Endometrial microvascular endothelial cells (primary cell): ENCODE measurements around the gene MYO5A. TPM values are rescaled to one million over a fixed set of nuclear protein-coding genes. Genes with fewer than 3 reads are reported as not detected.
"Not testable (repeated sequence)": the region's sequence is repeated elsewhere in the genome, so short reads cannot be mapped to it uniquely, and the experiment has no call there.

Experiments used
- in situ Hi-C: cut with HindIII; loops from 2 replicates; pipeline ENCODE4 v1.10.0; 2017; ENCODE audit warnings: low sequenced_read_pairs, low pct_unique_long_range_greater_than_20kb; ENCODE audit errors: inconsistent ontology term
- total RNA-seq: library from RNA; depleted of rRNA; stranded (reverse); fragments of >200 nt; gene quantifications from one replicate; pipeline ENCODE4 v1.2.3, GENCODE V29; 2015; ENCODE audit errors: inconsistent ontology term

Gene MYO5A
- total RNA-seq, 1 donor from 2014 or later = 75.4 TPM

DNA sequence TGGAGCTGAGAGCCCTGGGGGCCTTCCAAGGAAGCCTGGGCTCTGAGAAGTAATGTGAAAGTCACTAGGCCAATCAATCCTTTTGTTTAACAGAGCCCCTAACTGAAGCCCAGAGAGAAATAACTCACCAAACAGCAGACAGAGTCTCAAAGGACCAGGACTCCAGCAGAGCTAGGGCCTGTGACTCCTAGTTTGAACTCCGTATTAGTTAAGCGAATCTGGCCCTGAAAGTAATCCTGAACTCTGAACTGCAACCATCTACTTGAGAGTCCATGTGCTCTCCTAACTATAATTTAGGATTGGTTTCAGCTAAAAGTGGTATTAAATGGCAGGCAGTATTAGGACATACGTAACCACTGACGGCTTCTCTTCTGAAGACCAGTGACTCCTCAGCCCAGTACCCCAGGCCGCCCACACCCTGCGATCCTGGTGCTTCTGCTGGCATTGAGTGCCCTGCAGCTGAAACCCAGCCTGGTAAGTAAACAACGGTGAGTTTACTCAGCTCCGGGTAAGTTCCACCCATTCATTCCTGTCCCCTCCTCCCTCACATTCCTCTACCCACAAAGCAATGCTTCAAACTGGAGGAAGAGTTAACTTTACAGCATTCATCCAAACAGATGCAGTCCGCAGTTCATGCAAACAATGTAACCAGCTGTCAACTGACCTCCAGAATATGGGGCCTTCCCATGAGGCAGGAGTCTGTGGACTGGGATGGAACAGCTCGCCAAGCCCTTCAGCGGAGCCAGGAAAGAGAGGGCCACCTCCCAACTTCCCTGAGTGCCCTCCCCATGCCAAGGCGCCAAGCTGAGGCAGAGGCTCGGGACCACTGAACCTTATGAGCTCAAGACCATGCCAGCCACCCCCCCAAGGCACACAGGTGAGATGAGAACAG is 240.4 kb downstream of the MYO5A start:
- in situ Hi-C loops = no loop called here

DNA sequence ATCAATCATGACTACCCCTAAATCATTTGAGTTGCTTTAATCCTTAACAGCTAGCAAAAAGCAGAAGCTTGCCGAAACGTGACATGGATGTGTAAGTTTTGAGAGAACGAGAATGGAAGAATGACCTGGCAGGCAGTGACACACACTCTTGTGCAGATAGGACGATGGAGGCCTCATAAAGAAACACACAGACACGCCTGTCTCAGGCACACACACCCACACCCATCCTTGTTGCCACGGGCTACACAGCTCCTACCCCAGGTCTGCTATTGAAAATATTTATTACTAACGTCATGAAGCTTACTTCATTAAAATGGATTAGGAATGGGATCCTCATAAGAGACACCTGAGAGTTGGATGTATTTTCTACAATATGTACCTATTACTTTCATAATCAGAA is 241.6 kb downstream of the MYO5A start:
- in situ Hi-C loops = no loop called here

DNA sequence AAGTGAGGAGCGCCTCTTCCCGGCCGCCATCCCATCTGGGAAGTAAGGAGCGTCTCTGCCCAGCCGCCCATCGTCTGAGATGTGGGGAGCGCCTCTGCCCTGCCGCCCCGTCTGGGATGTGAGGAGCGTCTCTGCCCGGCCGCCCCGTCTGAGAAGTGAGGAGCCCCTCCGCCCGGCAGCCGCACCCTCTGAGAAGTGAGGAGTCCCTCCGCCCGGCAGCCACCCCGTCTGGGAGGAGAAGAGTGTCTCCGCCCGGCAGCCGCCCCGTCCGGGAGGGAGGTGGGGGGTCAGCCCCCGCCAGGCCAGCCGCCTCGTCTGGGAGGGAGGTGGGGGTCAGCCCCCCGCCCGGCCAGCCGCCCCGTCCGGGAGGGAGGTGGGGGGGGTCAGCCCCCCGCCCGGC is 242.7 kb downstream of the MYO5A start:
- in situ Hi-C loops = not testable (repeated sequence)

GRCh38 chr15:52284164-52284563 is 244.5 kb downstream of the MYO5A start:
- in situ Hi-C loops = no loop called here

- in situ Hi-C loops = no loop called here
Measured at GRCh38 chr15:52283281-52283680, 245.4 kb downstream of the MYO5A start.

- in situ Hi-C loops = no loop called here
Measured at GRCh38 chr15:52282418-52282817, 246.3 kb downstream of the MYO5A start.

DNA sequence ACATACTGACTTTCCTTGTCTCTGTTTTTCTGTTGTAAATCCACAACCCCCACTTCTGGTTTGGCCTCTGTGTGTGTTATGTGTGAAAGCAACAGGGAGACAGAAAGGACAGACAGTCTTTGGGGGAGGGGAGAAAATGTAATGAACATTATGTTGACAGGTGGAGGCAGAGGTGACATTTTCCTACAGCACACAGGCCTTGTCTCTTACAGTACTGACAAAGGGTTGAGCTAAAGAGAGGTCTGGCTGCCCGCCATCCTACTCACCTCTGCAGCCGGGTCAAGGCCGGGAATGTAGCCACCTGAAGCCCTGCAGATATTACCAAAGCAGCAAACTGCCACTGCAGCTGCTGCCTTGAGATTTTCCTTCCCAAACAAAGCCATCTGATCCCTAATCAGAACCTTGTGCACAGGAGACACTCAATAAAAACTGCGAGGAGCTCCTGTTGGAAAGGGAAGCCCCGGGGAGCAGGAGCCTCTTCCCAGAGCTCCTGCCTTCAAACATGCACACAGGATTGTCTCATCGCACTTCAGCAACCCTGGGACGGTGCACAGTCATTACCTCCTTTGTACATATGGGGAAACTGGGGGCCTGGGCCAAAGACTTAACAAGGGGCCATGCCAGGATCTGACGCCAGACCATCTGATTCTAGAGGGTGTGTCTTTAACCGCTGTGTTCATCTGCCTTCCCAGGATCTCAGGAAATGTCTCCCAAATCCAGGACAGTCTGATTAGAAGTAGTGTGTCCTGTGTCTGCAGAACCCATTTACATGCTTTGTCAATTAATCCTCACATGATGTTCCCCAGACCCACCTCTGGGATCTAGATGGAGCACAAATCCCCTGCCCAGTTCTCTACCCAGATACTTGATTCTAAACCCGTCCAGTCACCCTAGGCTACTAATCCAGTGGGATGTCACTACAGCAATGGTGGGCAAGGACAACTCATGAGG is 247.3 kb downstream of the MYO5A start:
- in situ Hi-C loops = no loop called here

DNA sequence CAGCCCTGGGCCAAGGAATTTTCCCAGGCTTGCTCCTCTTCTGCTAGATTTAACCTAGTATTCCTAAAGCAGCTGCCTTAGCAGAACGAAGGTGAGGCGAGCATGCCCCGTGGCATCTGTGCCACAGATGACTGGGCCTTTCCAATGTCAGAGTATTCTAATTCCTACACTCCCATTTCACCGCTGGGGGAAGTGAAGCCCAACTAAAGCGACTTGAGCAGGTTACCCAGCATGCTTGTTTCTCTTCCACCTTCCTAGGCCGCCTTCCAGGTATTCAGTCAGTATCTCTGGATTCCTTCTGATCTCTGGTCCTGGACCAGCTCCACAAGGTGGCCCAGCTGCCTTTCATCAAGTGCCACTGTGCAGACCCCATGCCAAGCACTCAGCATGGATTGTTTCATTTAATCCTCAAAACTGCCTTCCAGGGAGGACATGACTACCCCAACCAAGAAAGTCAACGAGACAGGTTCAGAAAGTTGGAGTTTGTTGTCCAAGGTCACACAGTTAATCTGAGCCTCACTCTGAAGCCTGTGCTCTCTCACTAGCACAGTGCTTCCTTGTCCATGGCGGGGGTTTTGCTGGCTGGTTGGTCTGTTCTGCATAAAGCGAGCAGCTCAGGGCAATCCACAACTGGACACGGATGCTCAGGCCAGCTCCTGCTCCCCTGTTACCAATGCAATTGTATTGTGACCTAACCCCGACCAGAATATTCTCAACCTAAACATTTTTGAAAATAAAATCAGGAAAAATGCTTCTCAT is 248.2 kb downstream of the MYO5A start:
- in situ Hi-C loops = no loop called here

GRCh38 chr15:52278636-52279367 is 249.9 kb downstream of the MYO5A start:
- in situ Hi-C loops = no loop called here

- in situ Hi-C loops = no loop called here
Measured at GRCh38 chr15:52278135-52278534, 250.5 kb downstream of the MYO5A start.

GRCh38 chr15:52277575-52277974 is 251.1 kb downstream of the MYO5A start:
- in situ Hi-C loops = no loop called here

DNA sequence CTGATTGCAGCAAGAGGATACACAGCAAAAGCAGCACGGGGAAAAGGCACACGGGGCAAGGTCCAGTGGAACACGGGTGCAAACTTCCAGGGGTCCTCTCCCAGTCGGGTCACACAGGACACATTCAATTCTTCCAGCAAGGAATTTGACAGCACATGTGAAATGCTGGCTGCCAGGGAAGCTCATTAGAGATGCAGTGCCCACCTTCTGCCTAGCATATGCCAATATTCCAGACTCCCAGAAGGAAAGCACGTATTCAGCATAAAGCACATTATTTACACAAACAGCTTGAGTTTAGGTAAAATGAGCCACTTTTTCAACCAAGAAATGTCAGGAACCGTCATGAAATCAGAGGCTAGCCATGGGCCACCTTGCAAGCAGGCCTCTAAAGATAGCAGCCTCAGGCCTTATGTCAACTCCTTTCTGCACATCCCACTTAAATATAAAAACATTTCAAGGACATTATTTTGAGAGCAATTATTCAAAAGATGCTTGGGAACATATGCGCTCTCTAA is 252.4 kb downstream of the MYO5A start:
- in situ Hi-C loops = no loop called here

- in situ Hi-C loops = loop anchor here (25.0 kb wide), 1 partner anchor 99 kb away; no protein-coding TSS in a partner anchor
Measured at GRCh38 chr15:52263563-52264282, 265.0 kb downstream of the MYO5A start.

GRCh38 chr15:52262364-52262763 is 266.3 kb downstream of the MYO5A start:
- in situ Hi-C loops = loop anchor here (25.0 kb wide), 1 partner anchor 100 kb away; no protein-coding TSS in a partner anchor

- in situ Hi-C loops = loop anchor here (25.0 kb wide), 1 partner anchor 101 kb away; no protein-coding TSS in a partner anchor
Measured at GRCh38 chr15:52261498-52262242, 267.0 kb downstream of the MYO5A start.

DNA sequence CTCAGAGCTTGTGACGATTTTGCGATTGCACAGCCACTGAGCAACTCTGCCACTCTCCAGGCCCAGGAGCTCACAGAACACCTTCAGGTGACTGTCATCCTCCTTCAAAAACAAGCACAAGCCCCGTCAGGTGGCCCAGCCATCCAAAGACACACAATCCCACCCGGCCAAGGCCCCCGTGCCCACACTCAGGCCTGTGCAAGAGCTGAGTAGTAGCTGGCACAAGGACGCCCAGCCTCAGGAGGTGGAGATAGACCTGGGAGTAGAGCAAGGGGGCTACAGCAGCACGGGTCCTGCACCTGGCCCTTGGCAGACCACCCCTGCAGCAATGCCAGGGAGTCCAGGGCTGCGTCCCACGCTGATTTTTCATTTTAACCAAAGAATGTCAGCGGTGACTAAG is 267.7 kb downstream of the MYO5A start:
- in situ Hi-C loops = loop anchor here (25.0 kb wide), 1 partner anchor 101 kb away; no protein-coding TSS in a partner anchor

DNA sequence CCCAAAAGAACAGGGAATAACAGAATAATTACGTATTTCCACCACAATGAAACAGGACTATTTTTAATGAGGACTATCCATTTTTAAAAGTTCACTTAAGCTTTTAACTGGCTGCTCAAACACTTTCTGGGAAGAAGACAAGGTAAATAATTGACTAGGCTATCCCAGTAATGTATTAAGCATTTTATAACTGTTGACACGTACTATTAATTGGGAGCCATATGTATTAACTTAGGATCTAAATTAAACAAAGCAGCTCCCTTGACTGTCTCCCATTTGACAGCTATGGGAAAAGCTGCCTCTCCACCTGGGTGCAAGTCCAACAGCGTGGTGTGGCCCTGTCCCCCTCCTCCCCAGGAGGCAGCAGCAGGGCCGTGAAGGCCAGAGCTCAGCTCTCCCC is 269.2 kb downstream of the MYO5A start:
- in situ Hi-C loops = loop anchor here (10.0 to 25.0 kb wide), 2 partner anchors 103 to 335 kb away; no protein-coding TSS in a partner anchor
